ENCODE results near the gene GMPPA. TPM values are rescaled to one million over a fixed set of nuclear protein-coding genes. Genes with fewer than 3 reads are reported as not detected.
A peak's percentile ranks its signal among the peaks of the same experiment; 100 is the strongest.

Gene GMPPA
- total and polyA plus RNA-seq, 9 of the 15 experiments (the other 6 are each of a cell fraction or from before 2014, with no cell fraction given) = 7.0 to 101 (median 66.7) TPM

- ChIA-PET POLR2A (no interaction called here), CTCF (ENCODE audit: low intra/inter-chr PET ratio) (no interaction called here)
- H3K27me3 ChIP-seq (ENCODE audit: control insufficient read depth in 2 of 2, insufficient read depth in 2 of 2, low read length in 2 of 2) = no peaks in the 10 kb centered on the region
- H3K27ac ChIP-seq (ENCODE audit: extremely low read depth, low read depth, low read length) = no peak overlapping the region
- DNase-seq (ENCODE audit: extremely low read depth in 1 of 4, low spot score in 3 of 4) (no peak), FAIRE-seq (no peak), ATAC-seq (no peak)
- no TSS peak for BruUV-seq (replicated peaks)
- H3K4me1 ChIP-seq (replicated peaks in 1 of 2; ENCODE audit: control insufficient read depth in 2 of 2, insufficient read depth in 2 of 2, low read length in 2 of 2) = peaks cover 15 to 50% of the 10 kb centered on the region in 2 experiments
- H3K36me3 ChIP-seq (ENCODE audit: control insufficient read depth, insufficient read depth, low read length) = no peaks in the 10 kb centered on the region
- peak overlapping the region in 1 of 2 experiments; percentile 73; a peak in 1 of 4 replicates for H3K9ac ChIP-seq (ENCODE audit: insufficient read depth in 1 of 2, low read depth in 2 of 2, low read length in 2 of 2)
- WGBS (ENCODE audit: insufficient coverage, low coverage, missing lambda C conversion rate) = 58% methylated on average over 8 of the region's 10 CpGs
- no peak overlapping the region for H2AFZ ChIP-seq (ENCODE audit: low read depth, low read length)
- no peak overlapping the region for H3K4me2 ChIP-seq (ENCODE audit: insufficient read depth, low read length)
- no peaks in the 10 kb centered on the region for H3K9me1 ChIP-seq (ENCODE audit: control insufficient read depth, insufficient read depth, low read length)
- no peak overlapping the region for H3K4me3 ChIP-seq
- intact Hi-C loops (cut with micrococcal nuclease) = no loop called here
- H4K20me1 ChIP-seq (replicated peaks; ENCODE audit: control insufficient read depth, insufficient read depth, low read length) = no peaks in the 10 kb centered on the region
- H3K79me2 ChIP-seq (ENCODE audit: control insufficient read depth, insufficient read depth, low read length) = 0 out of 3 replicates have a peak, but pooled peaks cover 2% of the 10 kb centered on the region
- in situ Hi-C loops (cut with MboI) = loop anchor here (5.0 kb wide), 1 partner anchor 37 kb away; no protein-coding TSS in a partner anchor
- no peaks in the 10 kb centered on the region for H3K9me3 ChIP-seq (replicated peaks; ENCODE audit: control insufficient read depth, insufficient read depth, low read depth, low read length)
- TF ChIP-seq, protein P1, sequence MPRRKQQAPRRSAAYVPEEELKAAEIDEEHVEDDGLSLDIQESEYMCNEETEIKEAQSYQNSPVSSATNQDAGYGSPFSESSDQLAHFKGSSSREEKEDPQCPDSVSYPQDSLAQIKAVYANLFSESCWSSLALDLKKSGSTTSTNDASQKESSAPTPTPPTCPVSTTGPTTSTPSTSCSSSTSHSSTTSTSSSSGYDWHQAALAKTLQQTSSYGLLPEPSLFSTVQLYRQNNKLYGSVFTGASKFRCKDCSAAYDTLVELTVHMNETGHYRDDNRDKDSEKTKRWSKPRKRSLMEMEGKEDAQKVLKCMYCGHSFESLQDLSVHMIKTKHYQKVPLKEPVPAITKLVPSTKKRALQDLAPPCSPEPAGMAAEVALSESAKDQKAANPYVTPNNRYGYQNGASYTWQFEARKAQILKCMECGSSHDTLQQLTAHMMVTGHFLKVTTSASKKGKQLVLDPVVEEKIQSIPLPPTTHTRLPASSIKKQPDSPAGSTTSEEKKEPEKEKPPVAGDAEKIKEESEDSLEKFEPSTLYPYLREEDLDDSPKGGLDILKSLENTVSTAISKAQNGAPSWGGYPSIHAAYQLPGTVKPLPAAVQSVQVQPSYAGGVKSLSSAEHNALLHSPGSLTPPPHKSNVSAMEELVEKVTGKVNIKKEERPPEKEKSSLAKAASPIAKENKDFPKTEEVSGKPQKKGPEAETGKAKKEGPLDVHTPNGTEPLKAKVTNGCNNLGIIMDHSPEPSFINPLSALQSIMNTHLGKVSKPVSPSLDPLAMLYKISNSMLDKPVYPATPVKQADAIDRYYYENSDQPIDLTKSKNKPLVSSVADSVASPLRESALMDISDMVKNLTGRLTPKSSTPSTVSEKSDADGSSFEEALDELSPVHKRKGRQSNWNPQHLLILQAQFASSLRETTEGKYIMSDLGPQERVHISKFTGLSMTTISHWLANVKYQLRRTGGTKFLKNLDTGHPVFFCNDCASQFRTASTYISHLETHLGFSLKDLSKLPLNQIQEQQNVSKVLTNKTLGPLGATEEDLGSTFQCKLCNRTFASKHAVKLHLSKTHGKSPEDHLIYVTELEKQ (CRISPR knock-in tag; IDR thresholded peaks at IDR 0.05) = no peak
- no peak for TF ChIP-seq GTF2E2 (tag; IDR thresholded peaks at IDR 0.05)
- TF ChIP-seq ZKSCAN1 (IDR thresholded peaks at IDR 0.05; ENCODE audit: low read depth, low read length) = no peak
- TF ChIP-seq BRCA1 (IDR thresholded peaks at IDR 0.05) = no peak
- no peak for TF ChIP-seq BRCA1 (CRISPR knock-in tag; IDR thresholded peaks at IDR 0.05)
- TF ChIP-seq EP400 (IDR thresholded peaks at IDR 0.05) = no peak
- TF ChIP-seq DPF2 (IDR thresholded peaks at IDR 0.05) = no peak
- TF ChIP-seq CBX5 (IDR thresholded peaks at IDR 0.05; ENCODE audit: borderline replicate concordance, low read depth) = no peak
- TF ChIP-seq ELF1 (tag; IDR thresholded peaks at IDR 0.05) = no peak
- TF ChIP-seq, protein P2, sequence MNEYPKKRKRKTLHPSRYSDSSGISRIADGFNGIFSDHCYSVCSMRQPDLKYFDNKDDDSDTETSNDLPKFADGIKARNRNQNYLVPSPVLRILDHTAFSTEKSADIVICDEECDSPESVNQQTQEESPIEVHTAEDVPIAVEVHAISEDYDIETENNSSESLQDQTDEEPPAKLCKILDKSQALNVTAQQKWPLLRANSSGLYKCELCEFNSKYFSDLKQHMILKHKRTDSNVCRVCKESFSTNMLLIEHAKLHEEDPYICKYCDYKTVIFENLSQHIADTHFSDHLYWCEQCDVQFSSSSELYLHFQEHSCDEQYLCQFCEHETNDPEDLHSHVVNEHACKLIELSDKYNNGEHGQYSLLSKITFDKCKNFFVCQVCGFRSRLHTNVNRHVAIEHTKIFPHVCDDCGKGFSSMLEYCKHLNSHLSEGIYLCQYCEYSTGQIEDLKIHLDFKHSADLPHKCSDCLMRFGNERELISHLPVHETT (CRISPR knock-in tag; conservative IDR thresholded peaks at IDR 0.05 in 1 of 2, IDR thresholded peaks at IDR 0.05 in 1 of 2) = no peak
- TF ChIP-seq FOXP1 (CRISPR knock-in tag; IDR thresholded peaks at IDR 0.05) = no peak
- no peak for TF ChIP-seq NR2C1 (IDR thresholded peaks at IDR 0.05)
- TF ChIP-seq NR2C1 (tag; IDR thresholded peaks at IDR 0.05) = no peak
- no peak for TF ChIP-seq EWSR1 (IDR thresholded peaks at IDR 0.05; ENCODE audit: borderline replicate concordance, low read depth, partially characterized antibody)
- no peak for TF ChIP-seq ZBTB9 (CRISPR knock-in tag; IDR thresholded peaks at IDR 0.05)
- no peak for TF ChIP-seq CXXC5 (CRISPR knock-in tag; IDR thresholded peaks at IDR 0.05)
- TF ChIP-seq HBP1 (CRISPR knock-in tag; IDR thresholded peaks at IDR 0.05) = no peak
These were observed 8.0 kb upstream of the GMPPA start for GRCh38 chr2:219490600-219491130.

All from K562 (cell line).